BE2C (cell line): ENCODE data around the gene CFDP1.
A peak's percentile ranks its signal among the peaks of the same experiment; 100 is the strongest.

Source experiments
- DNase-seq: peaks from one replicate; pipeline ENCODE4 v3.0.0-alpha.2; 2020
- H3K27me3 ChIP-seq: fragments of 250-450 bp; sonication (Bioruptor Pico); 2 replicates; pipeline ENCODE4 v1.5.1; 2020; ENCODE audit warnings: mild to moderate bottlenecking
- H3K36me3 ChIP-seq: fragments of 250-450 bp; sonication (Bioruptor Pico); 2 replicates; pipeline ENCODE4 v1.5.1; 2020; ENCODE audit warnings: mild to moderate bottlenecking
- H3K4me1 ChIP-seq: fragments of 250-450 bp; sonication (Bioruptor Pico); 2 replicates; pipeline ENCODE4 v1.5.1; 2020
- H3K4me3 ChIP-seq: 2 replicates; pipeline ENCODE4 v1.5.1; 2011; ENCODE audit warnings: low read depth, low read length
- H3K9me3 ChIP-seq: fragments of 250-450 bp; sonication (Bioruptor Pico); 2 replicates; pipeline ENCODE4 v1.5.1; 2020
- CTCF ChIP-seq: IDR thresholded peaks from 2 replicates; pipeline ENCODE4 v1.5.1; 2012; ENCODE audit warnings: mild to moderate bottlenecking, low read depth, low read length

CFDP1 gene

GRCh38 chr16:75455677-75456076 is 22.4 kb upstream of the CFDP1 start:
- no peak overlapping the region for H3K4me3 ChIP-seq
- no peak for TF ChIP-seq CTCF

GRCh38 chr16:75452464-75453190 is 19.3 kb upstream of the CFDP1 start:
- H3K9me3 ChIP-seq = no peaks in the 10 kb centered on the region
- no peak for TF ChIP-seq CTCF
- no peak for DNase-seq
- H3K4me3 ChIP-seq = no peak overlapping the region
- peaks cover 16% of the 10 kb centered on the region for H3K4me1 ChIP-seq
- peaks cover 7% of the 10 kb centered on the region for H3K36me3 ChIP-seq
- H3K27me3 ChIP-seq = no peaks in the 10 kb centered on the region

More at GRCh38 chr16:75455677-75456076, 22.4 kb upstream of the CFDP1 start:
- Histone ChIP-seq H3K9me3 (no peaks in the 10 kb centered on the region), H3K4me1 (peaks cover 16% of the 10 kb centered on the region), H3K27me3 (no peaks in the 10 kb centered on the region), H3K36me3 (peaks cover 3% of the 10 kb centered on the region)
- DNase-seq = no peak

GRCh38 chr16:75446416-75446815 is 13.1 kb upstream of the CFDP1 start:
- no peaks in the 10 kb centered on the region for H3K27me3 ChIP-seq
- TF ChIP-seq CTCF = no peak
- H3K9me3 ChIP-seq = no peaks in the 10 kb centered on the region
- no peak overlapping the region for H3K4me3 ChIP-seq
- H3K36me3 ChIP-seq = peaks cover 7% of the 10 kb centered on the region
- no peaks in the 10 kb centered on the region for H3K4me1 ChIP-seq
- DNase-seq = no peak

GRCh38 chr16:75445298-75445697 is 12.0 kb upstream of the CFDP1 start:
- DNase-seq = no peak
- Histone ChIP-seq H3K4me3 (no peak overlapping the region), H3K27me3 (no peaks in the 10 kb centered on the region), H3K36me3 (no peaks in the 10 kb centered on the region; the same call in 1 of the 2 replicates), H3K4me1 (no peaks in the 10 kb centered on the region), H3K9me3 (no peaks in the 10 kb centered on the region)
- TF ChIP-seq CTCF = no peak

GRCh38 chr16:75443298-75443697 is 10.0 kb upstream of the CFDP1 start:
- H3K4me1 ChIP-seq = no peaks in the 10 kb centered on the region
- H3K4me3 ChIP-seq = no peak overlapping the region
- TF ChIP-seq CTCF = no peak
- H3K36me3 ChIP-seq = no peaks in the 10 kb centered on the region
- no peaks in the 10 kb centered on the region for H3K27me3 ChIP-seq
- DNase-seq = no peak
- H3K9me3 ChIP-seq = no peaks in the 10 kb centered on the region

- Histone ChIP-seq H3K4me1 (no peaks in the 10 kb centered on the region), H3K36me3 (no peaks in the 10 kb centered on the region), H3K9me3 (no peaks in the 10 kb centered on the region), H3K4me3 (peak overlapping the region; percentile 96), H3K27me3 (no peaks in the 10 kb centered on the region)
- DNase-seq = peak; percentile 69
- TF ChIP-seq CTCF = no peak; the same call in 1 of the 2 replicates
Measured at GRCh38 chr16:75433732-75434413, 570 bp upstream of the CFDP1 start.
